AG09309 (cell line): ENCODE data around the gene HOXB13.

Source experiments
- DNase-seq: peaks from one replicate; pipeline ENCODE4 v3.0.0-alpha.2; 2010; ENCODE audit warnings: low read depth
- H3K4me3 ChIP-seq: 2 replicates; pipeline ENCODE4 v1.5.1; 2011; ENCODE audit warnings: mild to moderate bottlenecking, low read depth, low read length, moderate library complexity; ENCODE audit not compliant: control insufficient read depth
- CTCF ChIP-seq: IDR thresholded peaks from 2 replicates; pipeline ENCODE4 v1.5.1; 2011; ENCODE audit warnings: mild to moderate bottlenecking, low read depth, low read length, inconsistent platforms; ENCODE audit not compliant: insufficient read depth, control insufficient read depth; ENCODE audit errors: missing control alignments

Gene HOXB13

GRCh38 chr17:48748718-48749566 is 20.4 kb upstream of the HOXB13 start:
- H3K4me3 ChIP-seq: no peak overlapping the region
- TF ChIP-seq CTCF: no peak
- DNase-seq: no peak

GRCh38 chr17:48747445-48748363 is 19.2 kb upstream of the HOXB13 start:
- H3K4me3 ChIP-seq: no peak overlapping the region
- no peak for TF ChIP-seq CTCF
- no peak for DNase-seq

GRCh38 chr17:48746916-48747444 is 18.4 kb upstream of the HOXB13 start:
- H3K4me3 ChIP-seq: no peak overlapping the region
- no peak for DNase-seq
- TF ChIP-seq CTCF: no peak

- no peak for TF ChIP-seq CTCF
- no peak overlapping the region for H3K4me3 ChIP-seq
- no peak for DNase-seq
Measured at GRCh38 chr17:48745381-48746275, 17.1 kb upstream of the HOXB13 start.

- TF ChIP-seq CTCF: no peak
- H3K4me3 ChIP-seq: no peak overlapping the region
- DNase-seq: no peak
Measured at GRCh38 chr17:48740537-48740936, 12.0 kb upstream of the HOXB13 start.
